Testis (tissue), 2 donors: Measurements from ENCODE around the gene CPN1.

Experiments used
- POLR2A ChIP-seq: fragments of 450-650 bp; IDR thresholded peaks from one replicate; pipeline ENCODE4 v1.6.1; 2017; ENCODE audit warnings: antibody characterized with exemption, mild to moderate bottlenecking, moderate library complexity
- TF ChIP-seq, protein P1 (sequence below), 3 experiments: fragments of 450-650 bp in 2 of 3; fragments of 200-600 bp in 1 of 3; sonication (generic) in 1 of 3; IDR thresholded peaks; one replicate each; pipeline ENCODE4 v1.5.1; 2016 to 2019; ENCODE audit warnings: antibody characterized with exemption in 3 of 3, mild to moderate bottlenecking in 2 of 3, moderate library complexity in 1 of 3

DNA sequence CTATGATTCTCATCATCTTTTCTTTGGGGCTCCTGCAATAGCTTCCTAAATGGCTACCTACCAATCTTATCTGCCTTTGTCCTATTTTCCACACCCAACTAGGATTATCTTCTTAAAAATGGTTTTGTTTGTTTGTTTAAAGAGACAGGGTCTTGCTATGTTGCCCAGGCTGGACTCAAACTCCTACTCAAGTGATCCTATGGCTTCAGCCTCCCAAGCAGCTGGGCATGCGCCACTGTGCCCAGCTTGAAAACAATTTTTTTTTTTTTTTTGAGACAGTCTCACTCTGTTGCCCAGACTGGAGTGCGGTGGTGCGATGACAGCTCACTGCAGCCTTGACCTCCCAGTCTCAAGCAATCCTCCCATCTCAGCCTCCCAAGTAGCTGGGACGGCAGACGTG, 86.9 kb downstream of the CPN1 start:
- TF ChIP-seq, protein P1, sequence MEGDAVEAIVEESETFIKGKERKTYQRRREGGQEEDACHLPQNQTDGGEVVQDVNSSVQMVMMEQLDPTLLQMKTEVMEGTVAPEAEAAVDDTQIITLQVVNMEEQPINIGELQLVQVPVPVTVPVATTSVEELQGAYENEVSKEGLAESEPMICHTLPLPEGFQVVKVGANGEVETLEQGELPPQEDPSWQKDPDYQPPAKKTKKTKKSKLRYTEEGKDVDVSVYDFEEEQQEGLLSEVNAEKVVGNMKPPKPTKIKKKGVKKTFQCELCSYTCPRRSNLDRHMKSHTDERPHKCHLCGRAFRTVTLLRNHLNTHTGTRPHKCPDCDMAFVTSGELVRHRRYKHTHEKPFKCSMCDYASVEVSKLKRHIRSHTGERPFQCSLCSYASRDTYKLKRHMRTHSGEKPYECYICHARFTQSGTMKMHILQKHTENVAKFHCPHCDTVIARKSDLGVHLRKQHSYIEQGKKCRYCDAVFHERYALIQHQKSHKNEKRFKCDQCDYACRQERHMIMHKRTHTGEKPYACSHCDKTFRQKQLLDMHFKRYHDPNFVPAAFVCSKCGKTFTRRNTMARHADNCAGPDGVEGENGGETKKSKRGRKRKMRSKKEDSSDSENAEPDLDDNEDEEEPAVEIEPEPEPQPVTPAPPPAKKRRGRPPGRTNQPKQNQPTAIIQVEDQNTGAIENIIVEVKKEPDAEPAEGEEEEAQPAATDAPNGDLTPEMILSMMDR (IDR thresholded peaks at IDR 0.05) = no peak
- TF ChIP-seq POLR2A = no peak
